ENCODE results near the gene CAMK1G.

The CAMK1G gene

DNA sequence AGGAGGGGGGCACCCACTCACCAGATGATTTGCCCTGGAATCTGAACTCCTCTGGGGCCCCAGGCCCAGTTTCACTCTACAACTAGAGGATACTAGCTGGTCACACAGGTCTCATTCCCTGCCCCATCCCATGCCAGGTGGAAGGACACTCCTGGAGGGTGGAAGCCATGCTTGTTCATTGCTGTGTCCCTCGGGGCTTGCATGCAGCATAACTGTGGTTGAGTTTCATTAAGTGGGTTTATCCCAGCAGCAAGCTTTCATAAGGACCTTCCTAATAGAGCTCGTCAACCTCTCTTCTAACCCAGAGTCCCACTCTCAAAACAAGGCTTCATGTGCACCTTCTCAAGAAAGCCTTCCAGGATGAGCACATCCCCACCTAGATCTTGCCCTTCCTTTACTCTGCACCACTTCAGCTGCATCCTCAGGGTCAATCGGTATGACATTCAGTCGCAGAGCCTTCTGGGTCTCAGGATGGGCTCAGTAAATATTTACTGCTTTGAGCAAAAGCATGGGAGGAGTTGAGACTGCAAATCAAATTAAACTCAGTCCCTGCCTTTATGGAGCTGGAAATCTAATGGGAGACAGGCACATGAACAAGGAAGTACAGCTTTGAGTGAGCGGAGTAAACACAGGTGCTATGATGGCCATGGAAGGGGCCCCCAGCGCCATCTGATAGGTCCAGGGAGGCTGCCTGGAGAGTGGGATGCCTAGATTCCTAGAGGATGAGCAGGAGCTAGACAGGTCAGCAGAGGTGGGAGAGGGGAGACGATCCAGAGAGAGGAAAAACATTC lies 36.4 kb downstream of the CAMK1G start:
- Histone ChIP-seq H3K79me2 (ENCODE audit: control insufficient read depth, insufficient read depth, low read length, unreplicated experiment) (no peaks in the 10 kb centered on the region), H3K36me3 (ENCODE audit: insufficient read depth, low read length) (no peaks in the 10 kb centered on the region), H2AFZ (ENCODE audit: low read length, unreplicated experiment) (no peak overlapping the region), H3K4me1 (ENCODE audit: control insufficient read depth, insufficient read depth, low read length, unreplicated experiment) (peaks cover 11% of the 10 kb centered on the region), H3K4me3 (ENCODE audit: low read depth, low read length) (no peak overlapping the region), H3K27ac (ENCODE audit: low read depth, low read length) (no peak overlapping the region), H3K27me3 (ENCODE audit: insufficient read depth, low read length) (no peaks in the 10 kb centered on the region)

GRCh38 chr1:209620487-209620884 lies 37.0 kb downstream of the CAMK1G start:
- H3K27ac ChIP-seq (ENCODE audit: low read depth, low read length): no peak overlapping the region
- H2AFZ ChIP-seq (ENCODE audit: low read length, unreplicated experiment): no peak overlapping the region
- no peaks in the 10 kb centered on the region for H3K79me2 ChIP-seq (ENCODE audit: control insufficient read depth, insufficient read depth, low read length, unreplicated experiment)
- no peak overlapping the region for H3K4me3 ChIP-seq (ENCODE audit: low read depth, low read length)
- no peaks in the 10 kb centered on the region for H3K36me3 ChIP-seq (ENCODE audit: insufficient read depth, low read length)
- H3K27me3 ChIP-seq (ENCODE audit: insufficient read depth, low read length): no peaks in the 10 kb centered on the region
- H3K4me1 ChIP-seq (ENCODE audit: control insufficient read depth, insufficient read depth, low read length, unreplicated experiment): peaks cover 11% of the 10 kb centered on the region

- Histone ChIP-seq H3K36me3 (ENCODE audit: insufficient read depth, low read length) (no peaks in the 10 kb centered on the region), H3K4me3 (ENCODE audit: low read depth, low read length) (no peak overlapping the region), H3K27ac (ENCODE audit: low read depth, low read length) (no peak overlapping the region), H3K79me2 (ENCODE audit: control insufficient read depth, insufficient read depth, low read length, unreplicated experiment) (no peaks in the 10 kb centered on the region), H3K4me1 (ENCODE audit: control insufficient read depth, insufficient read depth, low read length, unreplicated experiment) (peaks cover 11% of the 10 kb centered on the region), H2AFZ (ENCODE audit: low read length, unreplicated experiment) (no peak overlapping the region), H3K27me3 (ENCODE audit: insufficient read depth, low read length) (no peaks in the 10 kb centered on the region)
Measured at GRCh38 chr1:209621286-209621685, 37.8 kb downstream of the CAMK1G start.

DNA sequence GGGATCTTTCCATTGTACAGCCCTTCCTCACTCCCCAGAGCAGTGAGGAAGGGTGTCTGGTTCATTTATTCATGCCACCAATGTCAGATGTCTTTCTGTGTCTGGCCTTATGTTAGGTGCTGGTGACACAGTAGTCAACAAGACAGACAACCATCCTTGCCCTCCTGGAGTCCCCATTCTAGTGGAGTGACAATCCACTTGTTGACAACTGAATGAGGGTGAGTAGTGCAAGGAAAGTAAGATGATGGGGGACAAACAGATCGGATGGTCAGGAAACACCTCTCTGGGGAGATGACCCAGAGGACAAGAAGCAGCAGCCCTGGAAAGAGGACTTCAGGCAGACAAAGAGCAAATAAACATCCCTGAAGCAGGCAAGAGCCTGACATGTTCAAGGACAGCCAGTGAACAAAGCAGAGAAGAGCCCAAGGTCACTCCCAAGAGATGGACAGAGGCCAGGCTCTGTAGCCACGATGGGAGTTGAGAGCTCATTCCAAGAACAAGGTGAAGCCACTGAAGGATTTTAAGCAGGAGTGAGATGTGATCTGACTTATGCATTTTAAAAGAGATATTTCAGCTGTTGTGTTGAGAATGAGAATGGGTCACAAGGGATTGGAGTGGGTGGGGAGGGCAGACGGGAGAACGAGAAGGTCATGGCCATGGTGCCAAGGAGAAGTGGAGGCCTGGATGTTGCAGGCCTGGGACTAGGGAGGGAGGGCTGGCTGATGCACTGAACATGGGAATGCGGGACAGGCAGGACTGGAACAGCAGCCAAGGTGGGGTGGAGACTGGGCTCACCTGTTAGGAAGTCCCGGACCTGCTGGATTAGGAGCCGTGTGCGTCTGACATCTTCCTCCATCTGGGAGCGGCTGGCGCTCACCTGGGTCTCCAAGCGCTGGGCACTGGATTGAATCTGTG lies 38.5 kb downstream of the CAMK1G start:
- no peak overlapping the region for H2AFZ ChIP-seq (ENCODE audit: low read length, unreplicated experiment)

GRCh38 chr1:209622841-209623829 lies 39.6 kb downstream of the CAMK1G start:
- H3K79me2 ChIP-seq (ENCODE audit: control insufficient read depth, insufficient read depth, low read length, unreplicated experiment): no peaks in the 10 kb centered on the region
- H3K4me3 ChIP-seq (ENCODE audit: low read depth, low read length): no peak overlapping the region
- no peaks in the 10 kb centered on the region for H3K27me3 ChIP-seq (ENCODE audit: insufficient read depth, low read length)
- no peak overlapping the region for H2AFZ ChIP-seq (ENCODE audit: low read length, unreplicated experiment)
- no peaks in the 10 kb centered on the region for H3K36me3 ChIP-seq (ENCODE audit: insufficient read depth, low read length)
- no peak overlapping the region for H3K27ac ChIP-seq (ENCODE audit: low read depth, low read length)
- H3K4me1 ChIP-seq (ENCODE audit: control insufficient read depth, insufficient read depth, low read length, unreplicated experiment): peaks cover 11% of the 10 kb centered on the region

More for the DNA sequence above, 38.5 kb downstream of the CAMK1G start:
- Histone ChIP-seq H3K27me3 (ENCODE audit: insufficient read depth, low read length) (no peaks in the 10 kb centered on the region), H3K27ac (ENCODE audit: low read depth, low read length) (no peak overlapping the region), H3K4me1 (ENCODE audit: control insufficient read depth, insufficient read depth, low read length, unreplicated experiment) (peaks cover 11% of the 10 kb centered on the region), H3K79me2 (ENCODE audit: control insufficient read depth, insufficient read depth, low read length, unreplicated experiment) (no peaks in the 10 kb centered on the region), H3K4me3 (ENCODE audit: low read depth, low read length) (no peak overlapping the region), H3K36me3 (ENCODE audit: insufficient read depth, low read length) (no peaks in the 10 kb centered on the region)

DNA sequence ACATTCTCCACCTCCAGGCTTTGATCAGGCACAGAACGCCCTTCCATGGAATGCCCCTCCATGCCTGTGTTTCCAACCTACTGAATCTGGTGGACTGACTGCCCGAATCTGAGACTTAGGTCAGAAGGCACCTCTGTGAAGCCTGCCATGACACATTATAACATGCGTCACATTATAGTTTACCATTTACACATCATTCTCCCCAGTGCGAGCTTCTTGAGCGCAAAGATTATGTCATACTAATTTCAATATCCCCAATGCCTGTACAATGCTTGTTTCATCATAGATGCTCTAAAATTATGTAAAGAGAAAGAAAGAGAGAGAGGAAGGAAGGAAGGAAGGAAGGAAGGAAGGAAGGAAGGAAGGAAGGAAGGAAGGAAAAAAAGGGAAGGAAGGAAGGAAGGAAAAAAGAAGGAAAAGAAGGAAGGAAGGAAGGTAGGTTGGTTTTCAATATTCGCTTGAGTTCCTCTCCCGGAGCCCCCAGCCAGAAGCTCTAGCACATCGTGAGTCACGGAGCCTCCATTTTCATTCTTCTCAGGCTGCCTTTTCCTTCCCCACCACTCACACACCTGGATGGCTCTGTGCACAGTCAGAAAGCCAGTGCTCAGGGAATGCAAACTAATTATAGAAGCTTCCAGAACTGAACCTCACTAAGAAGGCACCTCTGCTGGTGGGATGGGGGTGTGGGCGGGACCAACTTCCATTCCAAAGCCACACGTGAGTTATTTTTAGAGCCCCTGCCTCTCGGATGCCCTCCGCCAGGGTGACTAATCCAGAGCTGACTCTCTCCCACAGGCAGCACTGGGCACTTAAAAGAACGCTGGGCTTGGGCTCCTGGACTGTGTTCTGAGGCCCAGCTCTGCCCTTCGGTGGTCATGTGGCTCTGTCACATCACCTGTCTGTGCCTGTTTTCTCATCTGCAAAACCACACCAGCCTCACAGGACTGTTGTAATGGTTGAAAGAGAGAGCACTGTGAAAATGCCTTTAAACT lies 41.3 kb downstream of the CAMK1G start:
- H3K27ac ChIP-seq (ENCODE audit: low read depth, low read length): no peak overlapping the region
- no peak overlapping the region for H3K4me3 ChIP-seq (ENCODE audit: low read depth, low read length)
- H2AFZ ChIP-seq (ENCODE audit: low read length, unreplicated experiment): no peak overlapping the region
- no peaks in the 10 kb centered on the region for H3K36me3 ChIP-seq (ENCODE audit: insufficient read depth, low read length)
- H3K4me1 ChIP-seq (ENCODE audit: control insufficient read depth, insufficient read depth, low read length, unreplicated experiment): peaks cover 2% of the 10 kb centered on the region
- no peaks in the 10 kb centered on the region for H3K27me3 ChIP-seq (ENCODE audit: insufficient read depth, low read length)
- H3K79me2 ChIP-seq (ENCODE audit: control insufficient read depth, insufficient read depth, low read length, unreplicated experiment): no peaks in the 10 kb centered on the region

GRCh38 chr1:209625791-209626285 lies 42.3 kb downstream of the CAMK1G start:
- Histone ChIP-seq H3K36me3 (ENCODE audit: insufficient read depth, low read length) (no peaks in the 10 kb centered on the region), H3K79me2 (ENCODE audit: control insufficient read depth, insufficient read depth, low read length, unreplicated experiment) (no peaks in the 10 kb centered on the region), H2AFZ (ENCODE audit: low read length, unreplicated experiment) (no peak overlapping the region), H3K27me3 (ENCODE audit: insufficient read depth, low read length) (no peaks in the 10 kb centered on the region), H3K27ac (ENCODE audit: low read depth, low read length) (no peak overlapping the region), H3K4me3 (ENCODE audit: low read depth, low read length) (no peak overlapping the region), H3K4me1 (ENCODE audit: control insufficient read depth, insufficient read depth, low read length, unreplicated experiment) (no peaks in the 10 kb centered on the region)

- Histone ChIP-seq H3K79me2 (ENCODE audit: control insufficient read depth, insufficient read depth, low read length, unreplicated experiment) (no peaks in the 10 kb centered on the region), H3K27ac (ENCODE audit: low read depth, low read length) (no peak overlapping the region), H2AFZ (ENCODE audit: low read length, unreplicated experiment) (no peak overlapping the region), H3K36me3 (ENCODE audit: insufficient read depth, low read length) (no peaks in the 10 kb centered on the region), H3K27me3 (ENCODE audit: insufficient read depth, low read length) (no peaks in the 10 kb centered on the region), H3K4me1 (ENCODE audit: control insufficient read depth, insufficient read depth, low read length, unreplicated experiment) (no peaks in the 10 kb centered on the region), H3K4me3 (ENCODE audit: low read depth, low read length) (no peak overlapping the region)
Measured at GRCh38 chr1:209626346-209627026, 43.0 kb downstream of the CAMK1G start.
